Liver (tissue), 2 donors: ENCODE measurements around the gene ATRX.

Source experiments
- CTCF ChIP-seq: fragments of 150-350 bp; IDR thresholded peaks from 2 replicates; pipeline ENCODE4 v1.5.1; 2017; ENCODE audit warnings: improper control_type of control experiment, low read depth, low read length; ENCODE audit not compliant: missing input control
- REST ChIP-seq: IDR thresholded peaks from 2 replicates; pipeline ENCODE4 v1.6.1; 2016; ENCODE audit warnings: antibody characterized with exemption, mild to moderate bottlenecking
- ZBTB33 ChIP-seq: IDR thresholded peaks from 2 replicates; pipeline ENCODE4 v1.6.1; 2016; ENCODE audit warnings: antibody characterized with exemption
- donor health status: healthy.

- no peak for TF ChIP-seq ZBTB33
- TF ChIP-seq CTCF: no peak
- TF ChIP-seq REST: no peak
Observed at GRCh38 chrX:77743720-77744119, 42.3 kb downstream of the ATRX start.
